GM19035 (cell line): ENCODE data around the gene SLC12A7.
"Not testable (repeated sequence)": the region's sequence is repeated elsewhere in the genome, so short reads cannot be mapped to it uniquely, and the experiment has no call there.

Source experiments
- ATAC-seq: cut with Tn5 transposase; IDR thresholded peaks from one replicate; pipeline ENCODE4 v1.9.1; 2021; ENCODE audit not compliant: unreplicated experiment

Gene SLC12A7

DNA sequence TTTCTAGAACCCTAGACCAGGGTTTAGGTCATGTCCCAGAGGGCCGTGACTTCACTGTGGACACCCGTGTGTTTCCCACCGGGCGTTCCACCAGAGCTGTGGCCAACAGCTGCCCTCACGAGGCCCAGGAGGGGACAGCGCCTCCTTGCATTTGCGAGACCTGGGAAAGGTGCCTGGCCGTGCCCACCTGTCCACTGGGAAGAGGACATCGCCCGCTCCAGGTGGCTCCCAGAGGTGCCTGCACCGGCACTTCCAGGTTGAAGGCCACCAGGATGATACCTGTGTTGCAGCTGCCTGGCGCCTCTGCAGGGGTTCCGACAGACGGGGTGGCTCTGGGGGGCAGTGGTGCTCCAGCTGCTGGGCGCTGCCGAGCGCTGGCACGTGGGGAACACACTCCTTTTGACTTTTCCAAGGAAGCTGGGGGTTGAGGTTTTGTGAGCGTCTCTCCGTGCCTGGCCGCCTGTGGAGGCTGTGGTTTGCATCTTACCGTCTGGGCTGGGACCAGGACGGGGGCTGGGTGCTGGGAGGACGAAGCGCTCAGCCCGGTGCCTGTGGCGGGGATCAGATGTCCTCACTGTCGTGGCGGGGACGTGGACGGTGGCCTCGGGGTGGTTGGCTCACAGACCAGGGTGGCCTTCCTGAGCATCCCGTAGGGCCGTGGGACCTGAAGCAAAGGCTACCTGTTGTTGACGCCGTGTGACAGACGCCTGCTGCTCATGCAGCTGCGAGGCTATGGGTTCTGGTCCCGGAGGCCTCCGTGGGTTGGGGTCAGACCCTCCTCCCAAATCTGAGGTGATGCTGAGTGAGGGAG is 84.0 kb downstream of the SLC12A7 start:
- ATAC-seq, result no peak

DNA sequence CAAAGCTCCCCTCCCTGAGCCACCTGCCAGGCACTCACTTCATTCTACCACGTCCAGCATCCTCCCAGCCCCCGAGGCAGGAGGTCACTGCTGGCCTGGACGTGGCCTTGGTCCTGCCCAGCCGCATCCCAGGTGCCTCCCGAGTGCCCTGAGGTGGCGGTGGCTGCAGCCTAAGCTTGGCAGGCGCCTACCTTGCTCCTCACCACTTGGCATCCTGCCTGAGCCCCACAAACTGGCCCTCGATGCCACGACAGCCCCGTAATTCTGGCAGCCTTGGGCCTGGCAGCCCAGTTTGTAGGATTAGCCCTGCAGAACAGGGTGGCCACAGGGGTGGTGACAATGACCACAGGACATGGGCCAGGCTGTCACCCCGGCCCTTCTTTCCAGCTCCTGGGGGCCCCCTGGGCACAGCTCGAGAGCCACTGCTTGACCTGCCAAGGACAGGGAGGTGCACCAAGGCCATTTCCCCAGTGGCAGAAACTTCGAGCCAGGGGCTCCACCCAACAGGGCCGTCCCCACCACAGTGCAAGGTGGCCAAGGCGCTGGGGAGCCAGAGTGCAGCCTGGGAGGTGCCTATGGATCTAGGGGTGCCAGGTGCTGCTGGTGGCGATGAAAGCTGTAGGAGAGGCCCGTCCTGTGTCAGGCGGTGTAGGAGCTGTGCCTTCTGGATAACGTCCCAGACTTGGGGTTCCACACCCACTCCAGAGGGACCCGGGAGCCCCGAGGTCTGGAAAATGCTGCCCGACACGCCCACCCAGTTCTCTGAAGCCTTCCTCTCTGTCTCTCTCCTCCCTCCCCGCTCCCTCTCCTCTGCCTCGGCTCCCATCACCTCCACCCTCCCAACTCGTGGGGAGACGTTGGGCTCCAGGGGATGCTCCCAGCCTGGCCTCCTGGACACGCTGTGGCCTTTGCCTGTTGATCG is 84.9 kb downstream of the SLC12A7 start:
- ATAC-seq, result no peak

DNA sequence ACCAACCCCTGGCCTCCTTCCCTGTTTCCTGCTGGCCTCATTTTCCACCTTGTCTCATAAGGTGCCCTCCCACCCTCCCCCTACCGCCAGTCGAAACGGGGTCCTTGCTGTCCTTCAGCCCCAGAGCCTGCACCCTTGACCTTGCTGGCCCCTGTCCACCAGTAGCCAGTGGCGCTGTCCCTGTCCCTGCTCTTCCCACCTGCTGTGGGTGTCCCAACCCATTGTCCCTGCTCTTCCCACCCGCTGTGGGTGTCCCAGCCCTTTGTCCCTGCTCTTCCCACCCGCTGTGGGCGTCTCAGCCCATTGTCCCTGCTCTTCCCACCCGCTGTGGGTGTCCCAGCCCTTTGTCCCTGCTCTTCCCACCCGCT is 89.9 kb downstream of the SLC12A7 start:
- not testable (repeated sequence) for ATAC-seq

DNA sequence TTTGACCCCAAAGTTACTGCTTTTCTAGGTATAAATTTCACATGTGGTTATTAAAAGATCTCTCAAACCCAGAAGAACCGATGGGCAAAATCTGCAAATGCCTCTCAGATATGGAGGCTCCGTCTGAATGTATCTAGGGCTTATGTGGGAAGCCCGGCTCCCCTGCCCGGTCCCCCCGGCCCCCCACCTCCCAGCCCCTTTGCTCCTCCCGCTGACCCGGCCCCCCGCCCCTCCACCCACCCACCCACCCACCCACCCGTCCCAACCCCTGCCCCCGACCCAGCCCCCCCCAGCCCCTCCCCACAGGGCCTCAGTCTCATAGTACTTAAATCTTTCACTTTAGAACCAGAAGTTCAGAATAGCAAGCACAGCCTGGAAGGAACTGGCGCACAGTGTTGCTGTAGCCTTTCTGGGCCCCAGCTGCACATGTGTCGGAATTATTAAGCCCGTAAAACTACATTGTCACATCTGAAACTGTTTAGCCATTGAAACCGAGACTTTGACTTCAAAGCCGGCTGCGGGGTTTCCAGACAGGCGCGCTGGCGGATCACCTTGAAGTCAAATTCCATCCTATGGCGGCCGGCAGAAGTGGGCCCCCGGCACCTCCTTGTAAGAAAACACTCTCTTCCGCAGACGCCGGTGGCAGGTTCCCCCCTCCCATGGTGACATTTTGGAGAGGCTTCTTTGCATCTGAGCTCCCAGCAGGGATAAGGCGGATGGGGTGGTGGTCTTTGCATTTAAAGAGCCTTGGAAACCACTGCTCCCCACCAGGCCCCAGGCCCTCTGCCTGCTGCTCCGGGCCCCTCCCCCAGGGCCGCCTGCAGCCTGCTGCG is 90.5 kb downstream of the SLC12A7 start:
- no peak for ATAC-seq

DNA sequence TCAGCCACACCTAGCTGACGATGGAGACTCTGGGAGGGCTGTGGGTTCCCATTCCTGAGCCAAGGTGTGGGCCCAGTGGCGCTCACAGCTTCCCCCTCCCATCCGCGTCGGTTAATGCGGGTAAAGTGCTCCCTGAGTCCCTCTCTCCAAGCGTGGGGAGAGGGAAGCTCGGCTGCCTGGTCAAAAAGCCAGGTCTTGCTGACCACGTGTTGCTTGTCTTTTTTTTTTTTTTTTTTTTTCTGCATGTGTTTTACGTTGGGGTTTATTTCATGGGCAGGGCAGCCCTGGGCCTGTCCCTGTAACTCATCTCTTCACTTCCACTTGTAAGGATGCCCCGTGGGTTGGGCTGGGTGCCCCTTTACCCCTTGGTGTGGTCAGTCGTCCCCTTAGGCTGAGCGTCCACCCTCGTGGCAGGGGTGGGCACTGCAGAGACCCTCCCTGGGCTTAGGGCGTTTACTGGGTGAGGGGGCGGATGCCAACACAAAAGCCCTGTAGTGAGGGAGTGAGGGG is 91.4 kb downstream of the SLC12A7 start:
- no peak for ATAC-seq

DNA sequence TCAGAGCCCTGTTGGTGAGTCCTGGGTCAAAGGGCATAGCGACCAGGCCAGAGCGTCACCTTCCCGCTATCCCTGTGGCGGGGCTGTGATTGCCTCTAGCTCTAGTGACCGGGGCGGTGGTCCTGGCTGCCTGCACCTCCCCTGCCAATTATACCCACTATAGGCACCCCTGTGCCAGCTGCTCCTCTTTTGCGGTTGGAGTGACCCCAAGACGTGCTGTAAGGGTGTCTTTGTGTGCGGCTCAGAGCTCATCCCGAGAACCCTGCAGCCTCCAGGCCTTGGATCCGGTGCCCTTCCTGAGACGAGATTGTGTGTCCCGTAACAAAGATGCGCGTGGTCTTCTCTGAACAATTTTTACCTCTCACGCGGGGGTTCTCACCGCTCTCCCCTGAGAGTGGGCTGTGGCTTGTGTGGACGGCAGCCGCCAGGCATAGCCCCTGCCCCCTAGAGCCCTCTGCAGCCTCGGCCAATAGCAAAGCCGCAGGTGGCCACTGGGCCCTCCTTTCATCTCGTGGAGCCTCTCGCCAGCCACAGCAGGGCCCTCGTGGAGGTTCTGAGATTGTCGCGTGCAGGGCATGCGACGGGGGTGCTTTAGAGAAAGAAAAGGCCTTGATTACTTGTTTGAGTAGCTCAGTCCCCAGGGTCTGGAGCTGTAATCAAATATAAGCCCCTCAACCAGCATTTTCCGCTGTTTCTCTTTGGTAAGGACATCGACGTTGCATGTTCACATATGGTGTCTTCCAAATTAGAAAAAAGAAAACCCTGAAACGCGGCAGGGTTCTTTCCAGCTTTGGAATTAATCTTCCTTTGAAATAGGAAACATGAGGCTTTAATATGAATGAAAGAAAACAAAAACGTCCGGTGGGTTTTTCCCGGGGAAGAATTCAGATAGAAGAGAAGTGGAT is 92.6 kb downstream of the SLC12A7 start:
- no peak for ATAC-seq

DNA sequence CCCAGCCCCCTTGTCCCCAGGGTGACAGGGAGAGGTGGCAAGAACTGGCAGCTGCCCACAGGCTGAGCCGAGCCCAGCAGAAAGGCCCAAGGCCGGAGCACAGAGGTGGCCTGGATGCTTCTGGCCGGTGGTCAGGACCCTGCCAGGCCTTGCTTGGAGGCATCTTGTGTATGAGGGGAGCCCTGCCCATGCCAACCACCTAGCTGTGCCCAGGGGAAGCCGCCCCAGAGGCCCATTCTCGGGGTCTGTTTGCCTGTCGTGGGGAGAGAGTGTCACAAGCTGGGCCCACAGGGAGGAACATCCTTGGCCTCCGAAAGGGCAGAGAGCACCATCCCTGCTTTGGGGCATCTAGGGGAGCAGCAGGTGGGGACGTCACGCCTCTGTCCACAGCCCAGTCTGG is 93.3 kb downstream of the SLC12A7 start:
- no peak for ATAC-seq

DNA sequence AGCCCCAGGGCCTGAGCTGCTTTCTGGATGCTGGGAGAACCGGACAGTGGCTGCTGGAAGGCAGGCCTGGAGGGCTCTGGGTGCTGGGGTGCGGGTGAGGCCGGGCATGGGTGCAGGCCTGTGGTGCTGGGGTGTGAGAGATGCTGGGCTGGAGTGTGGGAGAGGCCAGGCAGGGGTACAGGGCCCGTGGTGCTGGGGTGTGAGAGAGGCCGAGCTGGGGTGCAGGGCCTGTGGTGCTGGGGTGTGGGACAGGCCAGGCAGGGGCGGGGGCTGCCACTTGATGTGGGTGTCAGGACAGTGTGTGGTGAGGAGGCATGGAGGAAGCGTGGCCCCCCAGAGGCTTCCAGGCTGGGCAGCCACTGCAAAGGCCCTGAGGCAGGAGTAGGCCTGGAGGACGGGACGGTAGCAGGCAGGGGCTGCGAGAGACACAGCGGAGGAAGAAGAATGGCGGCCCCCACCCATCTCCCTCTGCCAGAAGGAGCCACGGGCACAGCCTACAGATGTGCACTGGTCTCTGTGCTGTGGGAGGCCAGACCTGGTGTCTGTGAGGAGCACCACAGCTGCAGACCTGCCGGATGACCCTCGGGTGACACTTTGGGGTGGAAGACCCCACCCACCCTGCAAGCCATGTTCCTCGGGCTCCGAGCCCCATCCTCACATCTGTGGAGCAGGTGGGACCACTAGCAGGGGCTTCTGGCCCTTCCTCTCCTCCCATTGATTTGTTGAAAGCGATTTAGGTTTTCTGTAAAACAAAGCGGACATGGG is 94.0 kb downstream of the SLC12A7 start:
- no peak for ATAC-seq

DNA sequence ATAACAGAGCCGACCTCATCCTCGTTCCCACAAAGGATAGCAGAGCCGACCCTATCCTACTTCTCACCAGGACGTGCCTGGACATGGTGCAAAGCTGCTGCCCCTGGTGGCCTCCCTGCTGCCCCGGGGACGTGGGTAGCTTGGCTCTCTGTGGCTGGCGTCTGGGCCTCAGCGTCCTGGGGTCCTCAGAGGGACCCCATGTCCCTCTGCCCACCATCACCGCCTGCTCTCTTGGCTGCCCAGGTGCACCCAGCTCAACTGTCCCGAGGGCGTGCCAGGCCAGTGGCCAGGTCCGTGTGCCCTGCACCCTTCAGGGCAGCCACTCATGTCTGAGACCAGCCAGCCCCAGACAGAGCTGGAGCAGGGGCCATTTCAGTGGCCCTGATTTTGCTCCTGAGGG is 94.8 kb downstream of the SLC12A7 start:
- ATAC-seq, result no peak

DNA sequence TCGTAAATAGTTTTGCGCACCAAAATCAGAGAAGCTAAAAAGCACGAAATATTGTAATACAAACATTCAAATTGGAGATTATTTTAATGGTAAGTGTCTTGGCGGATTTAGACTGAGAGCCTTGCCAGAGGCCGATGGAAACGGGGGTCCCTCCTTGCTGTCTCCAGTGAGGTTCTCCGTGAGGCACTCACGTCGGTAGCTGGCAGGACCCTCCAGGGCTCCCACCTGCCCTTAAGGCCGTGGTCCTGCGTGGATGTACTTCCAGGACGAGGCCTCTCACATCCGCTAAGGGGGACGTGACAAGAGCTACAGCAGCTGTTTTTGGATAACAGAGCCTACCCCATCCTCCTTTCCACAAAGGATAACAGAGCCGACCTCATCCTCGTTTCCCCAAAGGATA is 95.4 kb downstream of the SLC12A7 start:
- no peak for ATAC-seq

DNA sequence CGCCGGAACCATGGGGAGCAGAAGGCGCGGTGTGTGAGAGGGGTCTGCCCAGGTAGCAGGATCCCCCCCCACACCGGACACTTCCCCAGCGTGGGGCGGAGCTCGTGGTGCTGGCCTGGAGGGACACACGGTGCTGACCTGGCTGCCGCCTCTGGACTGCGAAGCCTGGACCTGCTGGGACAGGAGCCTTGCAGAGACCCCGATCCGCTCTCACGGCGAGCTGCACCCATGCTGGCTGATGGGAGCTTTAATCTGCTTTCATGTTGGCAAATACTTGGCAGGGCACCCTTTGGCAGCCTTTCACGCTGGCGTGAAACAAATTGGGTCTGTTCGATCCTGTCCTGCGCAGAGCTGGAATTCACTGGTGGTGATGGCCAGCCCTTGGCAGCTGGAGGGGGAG is 95.8 kb downstream of the SLC12A7 start:
- no peak for ATAC-seq

DNA sequence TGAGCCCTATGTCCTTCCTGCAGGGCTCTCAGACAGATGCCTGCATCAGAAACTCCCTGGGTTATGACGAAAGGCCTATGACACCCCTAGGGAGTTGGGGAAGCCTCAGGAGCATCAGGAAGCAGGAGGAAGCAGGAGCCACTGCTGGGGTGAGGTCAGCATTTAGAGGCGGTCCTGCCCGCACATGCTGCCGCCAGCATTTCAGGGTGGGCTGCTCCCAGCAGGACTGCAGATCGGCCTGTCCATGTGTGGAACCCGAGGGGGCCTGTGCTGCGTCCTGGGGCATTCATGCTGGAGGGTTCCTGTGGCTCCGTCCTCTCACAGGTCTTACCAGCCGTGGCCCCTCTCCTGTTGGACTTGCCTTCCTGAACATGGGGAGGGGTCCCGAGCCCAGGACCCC is 96.4 kb downstream of the SLC12A7 start:
- ATAC-seq, result no peak

DNA sequence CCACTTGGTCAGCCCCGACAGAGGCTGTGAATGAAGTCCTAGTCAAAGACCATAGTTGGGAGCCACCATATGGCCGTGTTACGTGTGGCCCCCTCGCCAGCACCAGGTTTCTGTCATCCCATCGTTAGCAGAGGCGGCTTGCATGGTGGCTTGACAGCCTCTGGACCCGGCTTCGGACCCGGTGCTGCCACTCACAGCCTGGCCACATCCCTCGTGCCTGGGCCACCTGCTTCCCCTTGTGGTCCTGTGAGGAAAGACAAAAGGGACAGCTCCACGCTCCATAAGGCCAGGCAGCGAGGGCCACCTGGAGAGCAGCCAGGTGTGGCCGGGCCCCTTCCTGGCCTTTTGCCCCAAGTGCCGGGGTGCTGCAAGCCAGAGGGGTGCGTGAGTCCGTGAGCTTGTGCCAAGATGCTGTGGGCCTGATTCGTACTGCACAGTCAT is 97.1 kb downstream of the SLC12A7 start:
- ATAC-seq, result no peak

DNA sequence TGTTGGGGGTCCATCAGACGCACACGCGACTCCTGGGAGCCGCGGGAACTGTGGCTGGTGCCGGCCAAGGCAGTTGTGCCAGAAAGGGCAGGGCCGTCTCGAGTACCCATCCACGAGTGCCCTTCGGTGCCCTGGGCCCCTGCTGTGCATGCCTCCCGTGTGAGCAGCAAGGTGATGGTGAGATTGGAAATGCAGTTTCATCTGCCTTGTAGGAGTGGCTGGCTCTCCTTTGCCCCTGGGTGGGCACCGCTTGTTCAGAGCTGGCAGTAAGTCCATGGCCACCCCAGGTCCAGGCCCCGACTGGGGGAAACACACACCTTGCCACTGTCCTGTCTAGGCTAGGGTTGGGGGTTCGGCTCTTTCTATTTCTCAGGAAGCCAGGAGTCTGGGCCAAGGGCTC is 97.5 kb downstream of the SLC12A7 start:
- no peak for ATAC-seq

DNA sequence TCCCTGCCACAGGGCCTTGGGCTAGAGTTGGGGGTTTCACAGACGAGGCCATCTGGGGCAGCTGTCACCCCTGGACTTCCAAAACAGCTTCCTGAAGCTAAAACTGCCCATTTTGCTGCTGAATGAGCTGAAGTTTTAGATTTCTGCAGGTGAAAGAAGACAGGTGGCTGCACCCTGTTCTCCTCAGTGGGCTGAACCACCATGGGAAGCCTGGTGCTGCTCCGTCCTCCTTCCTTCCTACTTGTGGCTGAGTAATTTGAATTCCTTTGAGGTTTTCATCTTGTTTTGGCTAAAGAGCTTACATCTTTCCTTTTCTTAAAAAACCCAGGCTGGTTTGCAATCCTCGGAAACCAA is 97.9 kb downstream of the SLC12A7 start:
- no peak for ATAC-seq

DNA sequence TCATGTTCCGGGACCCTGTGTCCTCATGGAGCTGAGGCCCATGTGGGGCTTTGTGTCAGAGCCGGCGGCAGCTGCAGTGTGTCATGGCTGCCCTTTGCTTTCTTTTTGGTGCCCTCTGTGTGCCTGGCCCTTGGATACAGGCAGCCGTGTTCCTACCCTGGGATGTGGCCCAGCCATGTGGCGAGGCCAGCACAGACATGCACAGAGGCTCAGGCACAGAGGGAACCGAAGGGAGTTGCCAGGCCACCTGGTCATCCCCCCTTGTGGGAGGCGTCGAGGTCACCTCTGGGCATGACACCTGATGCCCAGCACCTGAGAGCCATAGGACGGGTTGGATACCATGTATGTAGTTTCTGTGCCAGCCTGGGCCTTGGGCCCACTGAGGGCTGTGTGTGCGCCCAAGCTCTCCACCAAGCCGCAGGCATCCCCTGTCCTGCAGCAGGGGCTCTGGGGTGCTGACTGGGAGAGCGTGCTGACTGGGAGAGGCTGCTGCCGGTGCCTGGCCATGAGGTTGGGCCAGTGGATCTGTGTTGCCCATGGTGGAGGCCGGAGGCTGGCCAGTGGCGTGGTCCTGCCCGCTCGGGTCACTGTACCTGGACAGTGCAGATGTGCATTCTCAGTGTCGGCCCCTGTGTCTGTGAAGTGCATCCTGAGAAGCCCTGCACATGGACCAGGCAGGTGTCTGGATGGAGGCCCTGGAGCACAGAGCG is 98.5 kb downstream of the SLC12A7 start:
- ATAC-seq, result no peak

DNA sequence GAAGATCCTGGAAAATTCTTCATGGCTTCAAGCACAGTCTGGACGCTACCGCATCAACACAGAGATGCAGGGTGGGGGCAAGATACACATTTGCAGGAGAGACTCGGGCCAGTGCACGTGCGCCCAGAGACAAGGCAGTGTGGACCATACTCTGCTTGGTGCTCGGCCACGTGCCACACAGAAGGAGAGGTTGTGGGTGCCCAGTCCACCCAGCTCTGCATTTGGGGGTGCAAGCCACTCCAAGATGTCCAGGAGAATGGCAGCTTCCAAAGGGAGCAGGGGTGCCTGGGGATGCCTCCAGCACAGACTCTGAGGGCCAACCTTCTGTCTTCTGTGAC is 99.0 kb downstream of the SLC12A7 start:
- ATAC-seq, result no peak

DNA sequence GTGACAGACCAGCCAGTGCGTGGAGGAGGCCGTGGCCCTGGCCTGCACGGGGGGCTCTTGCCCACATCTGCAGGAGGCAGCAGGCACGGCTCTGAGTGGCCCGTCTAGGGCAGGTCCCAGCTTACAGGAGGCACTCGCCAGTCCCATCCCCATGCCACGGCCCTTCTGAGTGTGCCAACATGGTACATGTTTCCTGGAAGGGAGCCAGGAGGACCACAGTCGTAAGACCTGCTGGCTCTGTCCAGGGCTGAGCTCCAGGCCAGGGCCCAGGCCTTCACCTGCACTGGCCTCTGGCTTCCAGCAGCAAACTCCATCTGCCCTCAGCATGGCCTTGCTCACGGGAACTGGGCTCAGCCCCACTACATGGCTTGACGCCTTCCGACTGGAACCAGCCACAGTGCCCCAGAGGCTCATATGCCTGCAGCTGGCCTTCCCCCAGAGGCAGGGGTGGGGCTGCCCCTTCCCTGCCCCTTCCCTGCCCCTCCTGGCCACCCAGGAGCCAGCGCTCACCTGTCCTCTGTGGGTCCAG is 99.5 kb downstream of the SLC12A7 start:
- ATAC-seq, result no peak
